Testis (tissue), 2 donors: Measurements from ENCODE around the gene RTCB.

Experiments
- POLR2A ChIP-seq: fragments of 450-650 bp; IDR thresholded peaks from one replicate; pipeline ENCODE4 v1.6.1; 2017; ENCODE audit warnings: antibody characterized with exemption, mild to moderate bottlenecking, moderate library complexity
- TF ChIP-seq, protein P1 (sequence below), 3 experiments: fragments of 450-650 bp in 2 of 3; fragments of 200-600 bp in 1 of 3; sonication (generic) in 1 of 3; IDR thresholded peaks; one replicate each; pipeline ENCODE4 v1.5.1; 2016 to 2019; ENCODE audit warnings: antibody characterized with exemption in 3 of 3, mild to moderate bottlenecking in 2 of 3, moderate library complexity in 1 of 3

DNA sequence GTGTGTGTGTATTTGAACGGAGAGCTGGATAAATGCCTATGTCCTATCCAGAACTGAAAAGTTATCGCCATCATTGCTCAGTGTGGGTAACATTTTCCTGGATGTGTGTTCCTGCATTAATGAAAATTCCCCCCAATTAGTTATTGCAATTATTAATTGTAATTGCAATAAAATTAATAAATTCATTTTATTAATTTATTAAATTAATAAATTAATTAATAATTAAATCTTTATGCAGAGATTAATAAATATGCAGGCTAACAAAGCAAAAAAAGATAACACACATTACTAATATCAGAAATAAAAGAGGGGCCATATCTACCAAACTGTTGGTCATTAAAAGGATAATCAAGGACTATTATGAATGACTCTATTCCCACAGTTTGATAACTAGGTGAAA lies 50.8 kb downstream of the RTCB start:
- TF ChIP-seq, protein P1, sequence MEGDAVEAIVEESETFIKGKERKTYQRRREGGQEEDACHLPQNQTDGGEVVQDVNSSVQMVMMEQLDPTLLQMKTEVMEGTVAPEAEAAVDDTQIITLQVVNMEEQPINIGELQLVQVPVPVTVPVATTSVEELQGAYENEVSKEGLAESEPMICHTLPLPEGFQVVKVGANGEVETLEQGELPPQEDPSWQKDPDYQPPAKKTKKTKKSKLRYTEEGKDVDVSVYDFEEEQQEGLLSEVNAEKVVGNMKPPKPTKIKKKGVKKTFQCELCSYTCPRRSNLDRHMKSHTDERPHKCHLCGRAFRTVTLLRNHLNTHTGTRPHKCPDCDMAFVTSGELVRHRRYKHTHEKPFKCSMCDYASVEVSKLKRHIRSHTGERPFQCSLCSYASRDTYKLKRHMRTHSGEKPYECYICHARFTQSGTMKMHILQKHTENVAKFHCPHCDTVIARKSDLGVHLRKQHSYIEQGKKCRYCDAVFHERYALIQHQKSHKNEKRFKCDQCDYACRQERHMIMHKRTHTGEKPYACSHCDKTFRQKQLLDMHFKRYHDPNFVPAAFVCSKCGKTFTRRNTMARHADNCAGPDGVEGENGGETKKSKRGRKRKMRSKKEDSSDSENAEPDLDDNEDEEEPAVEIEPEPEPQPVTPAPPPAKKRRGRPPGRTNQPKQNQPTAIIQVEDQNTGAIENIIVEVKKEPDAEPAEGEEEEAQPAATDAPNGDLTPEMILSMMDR (IDR thresholded peaks at IDR 0.05) = no peak
- no peak for TF ChIP-seq POLR2A
